Fibroblast of lung (primary cell): Measurements from ENCODE around the gene CXADR.

Source experiments
- CTCF ChIP-seq, 2 donors: IDR thresholded peaks in 1 of 2; conservative IDR thresholded peaks in 1 of 2; 1 replicate in 1 of 2; 2 replicates in 1 of 2; pipeline ENCODE4 v1.5.1; 2011 to 2012; ENCODE audit warnings: low read length in 2 of 2, control low read depth in 1 of 2, inconsistent platforms in 1 of 2, low read depth in 1 of 2, mild to moderate bottlenecking in 1 of 2
- EZH2 ChIP-seq: IDR thresholded peaks from 2 replicates; pipeline ENCODE4 v1.5.1; 2012; ENCODE audit warnings: low read length, control low read depth, mild to moderate bottlenecking; ENCODE audit errors: missing control alignments

GRCh38 chr21:17519208-17519738, 6.4 kb downstream of the CXADR start:
- TF ChIP-seq CTCF (conservative IDR thresholded peaks at IDR 0.05 in 1 of 2, IDR thresholded peaks at IDR 0.05 in 1 of 2; ENCODE audit: low read depth in 1 of 2, low read length in 2 of 2) = no peak
- TF ChIP-seq EZH2 = no peak
